Activated CD4-positive, alpha-beta T cell treated with anti-CD3 and anti-CD28 coated beads, Interleukin-2, Interleukin-6, amounts not matched to agents 100 ng/mL and 50 ng/mL, durations not matched to agents 16 hours and 8 hours (primary cell): ENCODE measurements around the gene ELK4.

Experiments used
- DNase-seq: peaks from one replicate; pipeline ENCODE4 v3.0.0-alpha.2; 2020

Gene ELK4

GRCh38 chr1:205631768-205632668, at the start of gene ELK4:
TSS of gene ELK4 (minus strand) at chr1:205632011. CDS start at chr1:205623882, 8,129 bp downstream.
- DNase-seq, result peak; percentile 99

DNA sequence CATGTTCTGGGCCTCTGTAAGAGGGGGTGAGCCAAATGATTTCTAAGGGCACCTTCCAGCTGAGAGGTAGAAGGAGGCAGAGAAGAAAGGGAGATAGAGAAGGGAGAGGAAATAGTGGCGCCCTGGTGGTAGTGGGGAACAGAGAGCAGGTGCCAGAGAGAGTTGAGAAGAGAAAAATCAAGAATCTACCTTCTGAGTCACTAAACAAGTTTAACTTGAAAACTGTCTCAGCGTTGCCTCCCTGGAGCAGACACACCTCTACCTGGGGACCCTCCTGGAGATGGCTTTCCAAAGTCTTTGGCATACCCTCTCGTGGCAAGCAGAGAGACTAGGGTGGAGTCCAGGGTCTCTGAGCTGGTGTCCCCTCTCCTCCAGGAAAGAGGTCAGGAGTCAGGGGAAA, 49.6 kb upstream of the ELK4 start:
- no peak for DNase-seq

DNA sequence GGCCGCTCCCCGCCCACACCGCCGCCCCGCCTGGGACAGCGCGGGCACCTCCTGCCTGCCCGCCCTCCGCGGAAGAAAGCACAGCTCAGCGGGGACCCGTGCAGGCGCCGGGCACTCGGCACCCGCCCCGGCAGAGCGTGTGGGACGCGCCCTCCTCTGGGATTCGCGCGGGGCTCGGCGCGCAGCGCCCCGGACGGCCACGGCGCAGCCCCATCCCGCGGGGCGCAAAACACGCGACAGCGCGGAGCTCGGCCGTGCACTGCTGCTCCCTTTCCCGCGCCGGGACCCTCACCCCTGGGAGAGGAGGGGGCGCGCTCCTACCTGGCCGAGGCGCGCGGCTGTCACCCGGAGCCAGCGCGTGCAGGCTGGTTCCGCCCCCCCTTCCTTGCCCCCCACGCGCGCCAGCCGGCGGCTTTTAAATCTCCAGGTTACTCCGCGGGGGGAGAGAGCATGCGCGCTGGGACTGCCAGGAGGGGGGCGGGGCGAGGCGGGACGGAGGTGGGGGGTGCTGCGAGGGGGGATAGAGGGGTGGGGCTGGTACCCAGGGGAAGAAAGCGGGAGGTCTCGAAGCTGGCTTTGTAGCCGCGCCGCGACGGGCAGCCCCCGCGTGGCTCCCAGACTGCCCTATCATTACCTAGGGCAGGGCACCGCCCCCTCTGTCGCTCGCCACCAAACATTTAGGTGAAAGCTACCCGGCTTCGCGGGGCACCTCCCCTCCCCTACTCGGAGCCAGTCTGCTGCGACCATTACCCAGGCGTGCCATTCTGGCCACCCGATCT, 48.5 kb upstream of the ELK4 start, which contains the start of gene SLC45A3:
TSS of gene SLC45A3 (minus strand) at position 437 of the 779 bp plus-strand sequence. CDS start 15,853 bp downstream, outside the sequence.
- peak; percentile 28 for DNase-seq

GRCh38 chr1:205678286-205679111, 46.7 kb upstream of the ELK4 start:
- DNase-seq, result no peak

DNA sequence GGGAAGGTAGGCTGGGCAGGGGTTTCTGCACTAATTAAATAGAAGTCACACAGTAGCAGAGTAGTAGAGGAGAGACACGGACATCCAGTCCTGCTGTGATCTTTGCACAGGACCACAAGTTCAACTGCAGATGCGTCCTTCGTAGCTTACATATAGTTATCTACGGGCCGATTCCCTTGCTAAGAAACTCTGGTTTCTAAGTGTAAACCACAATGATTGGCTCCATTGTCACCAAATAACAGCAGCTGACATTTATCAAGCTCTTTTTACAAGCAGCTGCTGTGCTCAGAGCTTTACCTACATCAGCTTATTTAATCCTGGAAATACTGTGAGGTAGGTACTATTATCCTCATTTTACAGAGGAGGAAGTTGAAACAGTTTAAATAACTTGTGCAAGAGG, 45.4 kb upstream of the ELK4 start:
- DNase-seq, result no peak

GRCh38 chr1:205676597-205676996, 44.8 kb upstream of the ELK4 start:
- no peak for DNase-seq

DNA sequence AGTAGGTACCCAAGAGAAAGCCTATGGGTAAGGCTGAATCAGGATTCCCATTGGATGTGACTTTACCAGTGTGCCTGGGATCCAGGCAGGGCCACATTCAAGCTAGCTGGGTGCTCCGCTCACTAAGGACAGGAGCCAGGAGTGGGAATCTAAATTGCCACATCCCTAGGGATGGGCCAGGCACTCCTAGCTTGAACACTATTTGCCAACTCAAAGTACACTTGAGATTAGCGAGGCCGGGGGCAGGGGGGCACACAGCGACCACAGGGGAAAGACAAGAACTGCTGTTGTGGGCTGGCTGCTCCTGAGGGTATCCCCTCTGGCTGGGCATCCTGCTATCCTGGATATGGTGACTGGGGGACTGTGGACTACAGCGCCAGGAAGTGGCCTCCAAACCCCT, 44.2 kb upstream of the ELK4 start:
- no peak for DNase-seq

DNA sequence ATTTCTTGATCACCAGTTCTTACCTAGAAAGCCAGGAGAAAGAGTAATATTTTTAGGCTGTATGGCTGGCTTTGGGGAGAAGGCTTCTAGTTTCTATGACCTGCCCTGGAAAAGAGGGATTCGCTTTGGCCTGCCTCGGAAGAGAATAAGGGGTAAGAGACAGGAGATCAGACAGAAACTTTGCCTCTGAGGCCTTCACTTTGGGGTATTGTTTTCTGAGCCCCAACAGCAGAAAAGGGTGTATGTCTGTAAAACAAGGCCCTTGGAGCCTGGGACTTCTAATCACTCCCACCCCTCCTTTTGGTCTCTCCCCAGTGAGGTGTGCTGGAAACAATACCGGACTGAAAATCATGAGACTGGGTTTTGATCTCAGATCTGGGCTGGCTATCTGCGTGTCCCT, 43.4 kb upstream of the ELK4 start:
- DNase-seq, result no peak

- DNase-seq, result no peak
Observed at GRCh38 chr1:205672970-205673369, 41.2 kb upstream of the ELK4 start.

- DNase-seq, result no peak
Observed at GRCh38 chr1:205672395-205672889, 40.6 kb upstream of the ELK4 start.

GRCh38 chr1:205670611-205671430, 39.0 kb upstream of the ELK4 start:
- DNase-seq, result no peak

- no peak for DNase-seq
Observed at GRCh38 chr1:205670150-205670446, 38.3 kb upstream of the ELK4 start.

DNA sequence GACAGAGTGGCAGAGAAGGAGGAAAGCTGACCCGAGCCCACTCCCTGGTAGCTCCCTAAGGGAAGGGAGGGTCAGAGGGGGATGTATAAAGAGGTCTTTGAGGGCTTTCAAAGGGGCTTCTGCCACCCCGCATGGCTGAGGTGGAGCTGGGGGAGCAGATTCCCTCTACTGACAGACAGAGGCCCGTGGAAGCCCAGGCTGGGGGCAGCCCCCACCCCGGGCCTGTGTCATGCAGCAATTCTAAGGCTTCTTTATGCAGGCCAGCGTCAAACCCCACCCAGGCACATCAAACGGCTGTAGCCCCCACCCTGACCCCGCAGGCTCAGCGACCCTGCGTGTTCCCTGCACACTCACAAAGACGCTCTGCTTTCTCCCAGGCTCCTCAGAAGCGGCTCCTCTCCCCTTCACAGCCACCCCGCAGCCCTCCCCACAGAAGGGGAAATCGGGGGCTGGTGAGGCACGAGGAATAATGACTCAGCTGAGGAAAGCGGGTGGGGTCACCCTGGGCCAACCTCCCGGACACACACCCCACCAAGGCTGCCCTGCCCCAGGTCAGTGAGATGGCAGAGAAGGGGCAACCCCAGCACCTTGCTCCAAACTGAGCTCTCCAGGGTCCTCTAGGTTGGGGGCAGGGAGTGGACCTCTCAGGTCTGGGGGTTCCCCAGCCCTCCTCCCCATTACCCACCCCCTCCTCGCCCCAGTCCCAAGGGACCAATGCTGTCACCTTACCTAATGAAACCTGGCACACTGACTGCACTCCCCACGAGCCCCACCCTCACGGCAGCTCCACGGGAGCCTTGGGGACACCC, 37.7 kb upstream of the ELK4 start:
- no peak for DNase-seq

GRCh38 chr1:205668951-205669340, 37.1 kb upstream of the ELK4 start:
- DNase-seq, result no peak

- no peak for DNase-seq
Observed at GRCh38 chr1:205667909-205668643, 36.3 kb upstream of the ELK4 start.

DNA sequence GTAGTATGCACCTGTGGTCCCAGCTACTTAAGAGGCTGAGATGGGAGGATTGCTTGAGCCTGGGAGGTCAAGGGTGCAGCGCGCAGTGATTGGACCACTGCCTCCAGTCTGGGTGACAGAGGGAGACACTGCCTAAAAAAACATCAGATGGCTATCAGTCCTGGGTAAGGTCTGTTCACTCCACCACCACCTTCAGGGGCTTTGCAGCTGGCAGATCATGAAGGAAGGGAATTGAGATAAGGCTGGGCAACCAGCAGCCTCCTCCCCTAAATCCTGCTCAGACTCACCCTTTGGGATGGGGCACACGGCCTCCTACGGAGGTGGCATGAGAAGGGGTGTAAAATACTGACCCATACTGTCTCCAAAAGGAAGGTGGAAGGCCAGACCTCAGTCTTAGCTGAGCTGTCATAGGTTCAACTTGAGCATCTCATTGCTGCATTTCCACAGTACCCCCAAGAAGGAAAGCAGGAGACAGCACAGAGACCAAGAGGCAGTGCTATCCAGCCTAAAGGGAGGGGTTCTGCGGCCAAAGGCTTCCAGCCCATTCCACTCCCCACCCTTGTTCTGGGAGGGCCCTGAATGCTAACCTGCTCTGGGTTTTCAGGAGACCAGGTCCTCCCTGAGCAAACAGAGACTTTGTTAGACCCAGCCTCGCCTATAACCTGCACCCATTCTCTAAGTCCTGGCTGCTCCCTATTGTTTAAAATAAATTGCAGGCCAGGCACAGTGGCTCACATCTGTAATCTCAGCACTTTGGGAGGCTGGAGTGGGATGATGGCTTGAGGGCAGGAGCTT, 34.8 kb upstream of the ELK4 start:
- DNase-seq, result no peak

GRCh38 chr1:205665201-205666045, 33.6 kb upstream of the ELK4 start:
- DNase-seq, result no peak

DNA sequence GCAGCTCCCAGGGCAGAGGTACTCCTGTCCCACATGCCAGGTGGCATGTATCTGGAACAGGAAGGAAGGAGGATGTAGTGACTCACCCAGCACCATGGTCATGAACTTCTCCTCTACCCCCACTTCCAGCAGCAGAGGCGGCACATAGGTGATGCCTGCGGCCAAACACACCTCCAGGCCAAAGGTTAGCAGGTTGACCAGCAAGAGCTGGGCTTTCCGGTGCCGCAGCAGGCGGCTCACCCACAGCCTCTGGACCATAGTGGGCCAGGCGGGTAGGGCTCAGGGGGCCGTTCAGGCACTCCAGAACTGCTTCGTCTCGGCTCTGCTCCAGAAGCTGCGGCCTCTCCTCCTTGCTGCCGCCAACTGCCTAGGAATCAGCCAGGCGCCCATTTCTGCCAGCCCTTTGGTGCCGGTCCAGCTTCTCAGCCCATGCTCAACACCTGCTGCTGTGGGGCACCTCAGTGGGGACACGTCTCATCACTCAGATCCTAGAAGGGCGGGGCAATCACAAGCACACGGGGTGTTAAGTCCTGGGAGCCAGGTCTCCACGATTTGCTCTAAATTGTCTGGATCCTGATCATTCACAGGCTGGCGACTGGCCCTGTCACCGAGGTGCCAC, 32.7 kb upstream of the ELK4 start:
- no peak for DNase-seq
